Dedifferentiated amniotic fluid mesenchymal stem cell (primary cell): ENCODE data around the gene FILIP1.
A peak's percentile ranks its signal among the peaks of the same experiment; 100 is the strongest.

Source experiments
- DNase-seq: peaks from one replicate; pipeline ENCODE4 v3.0.0-alpha.2; 2016; ENCODE audit errors: extremely low spot score

FILIP1 gene

DNA sequence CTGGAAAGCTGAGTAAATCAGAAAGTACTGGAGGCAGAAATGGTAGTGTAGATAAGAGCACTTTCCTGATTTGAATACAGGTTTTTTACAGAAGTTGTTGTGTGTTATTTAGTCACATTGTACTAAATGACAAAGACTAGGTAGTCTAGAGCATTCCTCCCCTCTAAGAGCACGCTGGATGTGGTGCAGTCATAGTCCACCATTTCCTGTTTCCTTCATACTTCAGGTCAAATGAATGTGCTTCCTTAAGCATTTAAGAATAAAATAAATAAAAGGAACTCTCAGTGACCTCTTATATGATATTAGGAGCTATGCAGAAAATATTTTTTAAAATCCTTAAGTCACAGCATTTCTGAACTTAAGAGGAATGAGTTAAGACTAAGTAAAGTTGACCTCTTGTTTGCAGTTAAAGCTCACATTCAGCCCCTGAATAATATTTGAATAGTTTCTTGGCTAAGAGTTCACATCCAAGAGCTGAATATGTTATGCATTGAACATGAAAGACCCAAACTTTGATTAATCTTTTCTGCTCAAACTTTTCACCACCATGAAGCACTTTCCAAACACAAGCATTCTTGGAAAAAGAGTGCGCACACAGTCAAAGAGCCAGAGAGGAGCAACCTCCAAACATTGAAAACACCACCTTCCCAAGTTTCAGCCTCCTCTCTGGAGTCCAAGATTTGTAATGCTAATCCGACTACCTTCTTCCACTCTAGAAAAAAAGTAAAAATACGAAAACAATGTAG, 155.6 kb downstream of the FILIP1 start:
- no peak for DNase-seq

DNA sequence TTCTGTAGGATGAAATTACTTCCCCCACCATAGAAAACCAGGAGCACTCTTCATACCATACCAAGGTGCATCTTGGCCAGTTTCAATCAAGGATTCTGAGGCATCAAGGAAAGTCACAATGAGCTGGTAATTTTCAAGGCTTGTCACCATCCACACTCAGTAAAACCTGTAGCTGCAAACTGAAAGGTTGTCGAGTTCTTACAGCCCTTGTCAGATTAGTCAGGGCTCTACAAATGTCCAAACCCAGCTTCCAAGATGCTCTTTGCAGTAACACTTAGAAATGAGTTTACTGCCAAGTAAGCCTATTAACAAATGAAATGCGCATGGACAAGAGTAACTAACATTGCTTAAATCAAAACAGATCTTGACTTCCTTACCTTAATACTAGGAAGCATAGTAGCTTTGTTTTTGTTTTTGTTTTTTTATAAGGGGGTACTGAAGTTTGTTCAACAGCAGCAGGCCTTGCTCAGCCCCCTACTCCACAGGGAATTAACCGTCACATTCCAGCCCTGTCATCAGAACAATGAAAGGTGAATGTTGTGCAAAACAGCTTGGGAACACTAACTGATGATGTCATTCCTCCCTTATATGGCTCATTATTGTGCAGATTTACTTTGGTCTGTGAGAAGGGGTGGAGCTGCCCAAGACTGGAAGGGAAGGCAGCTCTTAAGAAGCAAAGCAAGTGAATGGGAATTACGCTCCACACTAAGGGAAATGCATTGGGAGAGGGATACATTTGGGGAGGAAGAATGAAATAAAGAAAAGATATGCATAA, 159.1 kb downstream of the FILIP1 start:
- DNase-seq = peak; percentile 24

DNA sequence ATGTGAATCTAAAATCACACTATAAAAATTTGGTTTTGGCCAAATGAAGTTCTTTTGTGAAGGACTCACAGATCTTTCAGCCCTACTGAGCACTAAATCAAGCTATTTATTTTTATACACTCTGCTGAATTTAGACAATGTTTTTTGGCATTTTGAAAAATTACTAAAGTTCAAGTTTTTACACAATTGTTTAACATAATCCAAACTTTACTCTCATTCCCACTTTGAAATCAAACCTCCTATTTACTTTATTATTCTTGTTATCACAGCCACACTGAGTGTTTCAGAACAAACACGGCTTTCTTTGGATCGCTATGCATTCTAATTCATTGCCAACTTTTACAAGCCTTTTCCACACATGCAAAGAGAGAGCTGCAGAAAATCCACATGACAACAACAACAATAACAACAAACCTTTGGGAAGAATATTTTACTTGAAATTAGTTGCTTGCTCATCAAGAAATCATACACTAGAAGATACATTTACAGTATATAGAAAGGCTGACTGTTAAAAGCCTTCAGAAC, 159.9 kb downstream of the FILIP1 start:
- DNase-seq = no peak

GRCh38 chr6:75331151-75331550, 162.4 kb downstream of the FILIP1 start:
- DNase-seq = peak; percentile 19

GRCh38 chr6:75329703-75330102, 163.9 kb downstream of the FILIP1 start:
- DNase-seq = no peak

GRCh38 chr6:75327807-75328206, 165.8 kb downstream of the FILIP1 start:
- DNase-seq = peak; percentile 4

DNA sequence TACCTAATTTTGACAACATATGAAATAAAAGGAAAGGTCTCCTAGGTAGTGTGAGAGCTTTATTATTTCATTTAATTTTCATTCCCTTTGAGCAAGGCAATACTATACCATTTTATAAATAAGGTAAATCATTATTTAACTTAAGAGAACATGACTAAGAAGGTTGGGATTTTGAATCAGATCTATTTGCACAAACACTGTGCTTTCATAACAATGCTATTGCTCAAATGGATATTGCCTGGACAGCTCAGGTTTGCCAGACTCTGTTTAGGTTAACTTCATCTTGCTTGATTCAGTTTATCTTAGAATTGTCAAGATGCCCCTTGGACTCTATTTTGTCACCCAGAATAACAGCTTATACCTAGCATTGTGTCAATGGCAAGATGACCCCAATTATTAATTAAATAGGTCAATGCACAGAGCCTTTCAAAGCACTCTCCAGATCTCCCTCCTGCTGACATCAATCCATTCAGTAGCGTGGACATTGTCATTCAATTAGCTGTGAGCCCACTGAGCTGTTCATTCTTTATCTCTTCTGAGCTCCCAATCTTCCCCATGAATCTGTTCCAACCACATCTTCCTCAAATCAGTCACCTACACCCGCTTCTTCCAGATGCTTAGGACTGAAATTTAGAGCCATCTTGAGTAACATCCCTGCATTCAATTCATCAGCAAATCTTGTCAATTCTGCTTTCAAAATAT, 166.9 kb downstream of the FILIP1 start:
- DNase-seq = no peak

- no peak for DNase-seq
These were observed 174.7 kb downstream of the FILIP1 start for GRCh38 chr6:75318900-75319299.

- DNase-seq = peak; percentile 39
These were observed 175.9 kb downstream of the FILIP1 start for GRCh38 chr6:75317503-75318206.

DNA sequence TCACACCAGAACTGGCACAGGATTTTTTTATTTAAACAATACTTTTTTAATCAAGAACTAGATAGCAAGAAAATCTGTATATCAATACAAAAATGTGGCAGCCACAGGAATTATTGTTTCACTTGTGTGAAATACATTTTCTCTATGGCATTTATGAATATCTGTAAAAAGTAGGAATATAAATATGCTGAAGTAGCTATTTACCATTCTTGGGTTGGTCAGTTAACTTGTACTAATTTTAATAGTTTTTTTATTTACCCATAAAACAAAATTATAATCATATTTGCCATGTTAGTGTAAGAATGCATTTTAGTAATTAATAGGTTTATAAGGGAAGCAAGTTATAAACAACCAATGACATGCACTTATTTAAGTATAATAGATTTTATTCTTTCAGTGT, 177.6 kb downstream of the FILIP1 start:
- DNase-seq = no peak

GRCh38 chr6:75308250-75308988, 185.2 kb downstream of the FILIP1 start:
- no peak for DNase-seq

DNA sequence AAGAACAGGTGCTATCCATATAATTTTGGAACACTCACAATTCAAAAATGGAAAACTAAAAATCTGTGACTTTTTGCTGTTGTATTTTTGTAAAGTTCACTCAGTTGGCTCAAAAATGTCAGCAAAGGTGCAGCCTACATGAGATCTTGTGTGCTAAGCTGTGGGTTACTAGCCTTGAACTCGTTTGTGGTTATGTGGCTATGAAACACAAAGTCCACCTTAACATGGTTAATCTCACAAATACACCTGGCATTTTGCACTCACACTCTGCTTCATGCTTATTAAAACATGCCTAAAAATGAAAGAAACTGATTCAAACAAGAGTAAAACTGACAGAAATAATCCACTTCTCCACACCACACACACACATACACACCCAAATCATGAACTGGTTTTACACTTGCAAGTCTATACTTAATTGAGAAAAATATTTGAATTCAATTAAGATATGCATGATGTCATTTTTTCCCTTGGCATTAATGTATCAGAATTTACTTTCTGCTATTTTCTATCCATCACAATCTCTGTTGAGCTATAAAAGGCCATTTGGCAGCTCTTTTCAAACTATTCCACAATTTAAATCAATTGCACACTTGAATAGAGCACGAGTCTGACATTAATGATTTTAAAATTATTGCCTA, 186.1 kb downstream of the FILIP1 start:
- no peak for DNase-seq

DNA sequence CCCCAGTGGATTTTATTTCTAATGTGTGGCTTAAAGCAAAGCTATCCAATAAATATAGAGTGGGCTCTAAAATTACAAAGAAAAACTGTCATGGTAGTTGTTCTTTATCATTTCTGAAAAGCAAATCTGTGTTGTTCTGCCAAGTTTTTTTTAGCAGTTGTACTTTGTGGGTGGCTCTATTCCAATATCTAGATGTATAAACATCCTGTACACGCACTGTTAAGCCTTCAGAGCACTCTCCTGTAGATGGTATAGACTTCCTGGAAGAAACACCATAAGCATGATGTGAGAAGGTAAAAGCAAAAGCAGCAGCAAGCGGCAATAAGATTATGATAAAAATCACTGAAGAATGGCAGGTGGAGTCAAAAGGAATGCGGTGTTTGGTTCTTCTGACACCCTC, 187.5 kb downstream of the FILIP1 start:
- DNase-seq = no peak

- DNase-seq = no peak
These were observed 188.0 kb downstream of the FILIP1 start for GRCh38 chr6:75305573-75305972.

GRCh38 chr6:75302280-75302679, 191.3 kb downstream of the FILIP1 start:
- no peak for DNase-seq

DNA sequence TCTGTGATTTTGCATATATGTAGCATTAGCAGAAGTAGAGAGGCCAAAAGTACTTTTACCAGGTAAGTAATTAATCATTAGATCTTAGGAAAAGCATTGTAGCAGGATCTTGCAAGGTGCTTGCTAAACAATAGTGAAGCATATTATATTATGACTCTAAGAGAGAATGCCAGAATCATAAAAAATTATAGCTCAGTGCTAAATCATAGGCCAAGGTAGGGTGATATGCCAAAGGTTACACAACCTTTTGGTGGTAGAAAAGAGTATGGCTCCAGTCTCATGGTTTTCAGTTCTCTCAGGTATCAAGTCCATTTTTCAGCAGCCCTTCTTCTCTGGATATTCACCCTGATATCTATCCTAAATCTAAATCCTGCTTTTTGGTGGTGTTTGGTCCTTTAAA, 192.1 kb downstream of the FILIP1 start:
- DNase-seq = no peak

DNA sequence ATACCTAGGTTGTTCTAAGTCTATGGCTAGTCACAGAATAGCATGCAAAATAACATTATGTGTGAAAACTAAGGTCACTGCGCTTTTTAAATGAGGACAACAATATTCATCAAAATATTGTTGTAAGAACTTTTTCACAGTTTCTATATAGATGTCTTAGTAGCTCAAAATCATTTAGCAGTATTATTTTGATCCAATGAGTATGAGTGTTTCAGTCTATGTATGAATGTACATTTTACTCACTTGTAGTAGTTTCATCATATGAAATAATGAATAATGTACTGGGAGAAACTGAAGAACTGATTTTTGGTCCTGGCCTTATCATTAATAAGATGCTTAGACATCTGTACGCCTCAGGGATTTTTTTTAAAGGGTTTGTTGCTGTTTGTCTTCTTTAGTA, 192.5 kb downstream of the FILIP1 start:
- DNase-seq = no peak

GRCh38 chr6:75300531-75300855, 193.1 kb downstream of the FILIP1 start:
- DNase-seq = no peak

DNA sequence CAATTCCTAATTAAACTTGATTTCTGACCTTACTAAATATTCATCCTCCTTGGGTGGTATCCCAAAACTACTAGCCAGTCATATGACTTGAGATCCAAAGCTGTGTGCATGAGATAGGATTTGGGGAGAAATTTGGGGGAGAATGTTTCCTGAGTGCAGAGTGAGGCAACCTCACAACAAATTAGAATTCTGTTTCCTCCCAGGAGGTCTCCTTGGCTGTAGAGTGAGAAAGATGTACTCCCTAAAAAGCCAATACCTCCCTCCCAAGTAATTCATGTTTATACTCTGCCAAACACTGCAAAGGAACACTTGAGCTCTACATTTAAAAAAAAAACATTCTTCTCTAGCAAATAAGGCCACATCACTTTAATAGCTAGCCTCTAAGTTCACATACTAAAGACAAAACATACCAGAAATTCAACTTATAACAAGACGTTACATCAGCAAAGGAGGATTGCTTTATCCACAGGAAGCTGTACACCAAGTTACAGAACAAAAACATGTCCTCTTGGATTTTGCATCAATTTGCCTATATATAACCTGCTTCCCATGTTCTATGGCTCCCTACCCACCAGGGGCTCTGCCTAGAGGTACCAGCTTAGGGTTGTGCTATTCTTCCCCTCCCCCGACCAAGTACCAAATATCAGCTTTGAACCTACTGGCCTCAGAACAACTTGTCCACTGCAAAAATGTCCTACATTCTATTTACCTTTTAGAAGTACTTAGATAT, 193.6 kb downstream of the FILIP1 start:
- peak; percentile 43 for DNase-seq
